ENCODE data around the gene FAM217A. TPM values are rescaled to one million over a fixed set of nuclear protein-coding genes. Genes with fewer than 3 reads are reported as not detected.

The FAM217A gene
- total and polyA plus RNA-seq, 2 of the 13 experiments (the other 11 are each of a cell fraction or from before 2014, with no cell fraction given), result not detected

- TF ChIP-seq, protein P1, sequence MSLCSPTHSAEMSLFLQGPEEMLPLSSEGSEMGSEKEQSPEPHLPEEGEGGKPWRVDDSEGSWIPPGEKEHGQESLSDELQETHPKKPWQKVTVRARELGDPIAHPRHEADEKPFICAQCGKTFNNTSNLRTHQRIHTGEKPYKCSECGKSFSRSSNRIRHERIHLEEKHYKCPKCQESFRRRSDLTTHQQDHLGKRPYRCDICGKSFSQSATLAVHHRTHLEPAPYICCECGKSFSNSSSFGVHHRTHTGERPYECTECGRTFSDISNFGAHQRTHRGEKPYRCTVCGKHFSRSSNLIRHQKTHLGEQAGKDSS (CRISPR knock-in tag; IDR thresholded peaks at IDR 0.05; ENCODE audit: borderline replicate concordance, low read depth), result 0 out of 2 replicates have a peak, but pooled peaks have one; percentile 24
- TF ChIP-seq ZNF496 (CRISPR knock-in tag; IDR thresholded peaks at IDR 0.05; ENCODE audit: insufficient replicate concordance) (no peak), MEF2D (CRISPR knock-in tag; IDR thresholded peaks at IDR 0.05) (peak; percentile 81), ERF (CRISPR knock-in tag; IDR thresholded peaks at IDR 0.05) (peak; percentile 55), ZNF614 (CRISPR knock-in tag; IDR thresholded peaks at IDR 0.05; ENCODE audit: borderline replicate concordance) (peak; percentile 84), RXRA (CRISPR knock-in tag; IDR thresholded peaks at IDR 0.05) (peak; percentile 41), ZNF264 (CRISPR knock-in tag; IDR thresholded peaks at IDR 0.05) (peak; percentile 86; the same call in 1 of the 2 replicates), ZNF703 (CRISPR knock-in tag; IDR thresholded peaks at IDR 0.05; ENCODE audit: borderline replicate concordance) (no peak), AFF4 (CRISPR knock-in tag; IDR thresholded peaks at IDR 0.05) (no peak; the same call in 1 of the 2 replicates), THAP7 (CRISPR knock-in tag; IDR thresholded peaks at IDR 0.05) (peak; percentile 94), PLRG1 (conservative IDR thresholded peaks at IDR 0.05) (no peak), RAD21 (CRISPR knock-in tag; IDR thresholded peaks at IDR 0.05) (0 out of 2 replicates have a peak, but pooled peaks have one; percentile 48), ZNF883 (CRISPR knock-in tag; IDR thresholded peaks at IDR 0.05; ENCODE audit: not compliant biosample characterization) (no peak), DRAP1 (CRISPR knock-in tag; IDR thresholded peaks at IDR 0.05) (peak; percentile 95), GTF3A (CRISPR knock-in tag; conservative IDR thresholded peaks at IDR 0.05) (no peak), ZNF547 (CRISPR knock-in tag; IDR thresholded peaks at IDR 0.05) (peak; percentile 87), BORCS8-MEF2B (CRISPR knock-in tag; IDR thresholded peaks at IDR 0.05) (peak; percentile 95)
- TF ChIP-seq, protein P2, sequence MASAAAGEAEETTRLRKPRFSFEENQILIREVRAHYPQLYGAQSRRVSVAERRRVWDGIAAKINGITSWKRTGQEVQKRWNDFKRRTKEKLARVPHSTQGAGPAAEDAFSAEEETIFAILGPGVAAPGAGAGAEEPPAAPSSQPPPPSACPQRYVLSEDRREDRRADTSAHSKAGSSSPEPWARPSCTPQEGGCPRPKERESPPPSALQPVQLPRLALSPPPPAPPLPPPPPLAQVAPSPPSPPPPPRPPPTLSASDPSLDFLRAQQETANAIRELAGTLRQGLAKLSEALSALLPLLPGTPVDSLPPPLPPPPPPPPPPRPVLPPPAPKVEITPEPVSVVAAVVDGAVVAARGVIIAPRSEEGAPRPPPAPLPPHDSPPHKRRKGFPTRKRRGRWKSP (CRISPR knock-in tag; IDR thresholded peaks at IDR 0.05), result peak; percentile 68; the same call in 1 of the 2 replicates
Observed at GRCh38 chr6:4021133-4021853, 57.6 kb downstream of the FAM217A start (continued).

Measured in HepG2 (cell line).